ENCODE measurements around the gene ARID4B.

DNA sequence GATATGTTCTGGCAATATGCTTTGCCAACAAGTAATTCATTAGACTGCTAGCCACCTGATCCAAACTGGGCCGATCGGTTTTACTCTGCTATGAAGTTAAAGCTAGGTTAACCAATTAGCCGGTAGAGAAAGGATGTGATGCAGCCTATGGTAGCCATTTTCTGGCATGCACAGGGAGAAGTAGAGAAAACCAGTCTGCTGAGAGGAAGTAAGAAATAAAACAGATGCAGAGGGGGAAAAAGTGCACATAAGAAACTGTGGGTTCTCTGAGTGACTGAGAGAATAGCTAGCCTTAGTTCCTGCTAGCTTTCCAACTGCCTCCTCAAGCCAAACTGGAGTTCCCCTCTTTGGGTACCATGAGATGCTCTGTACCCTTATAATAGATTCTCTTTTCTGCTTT lies 52.8 kb downstream of the ARID4B start:
- TF ChIP-seq, protein P1, sequence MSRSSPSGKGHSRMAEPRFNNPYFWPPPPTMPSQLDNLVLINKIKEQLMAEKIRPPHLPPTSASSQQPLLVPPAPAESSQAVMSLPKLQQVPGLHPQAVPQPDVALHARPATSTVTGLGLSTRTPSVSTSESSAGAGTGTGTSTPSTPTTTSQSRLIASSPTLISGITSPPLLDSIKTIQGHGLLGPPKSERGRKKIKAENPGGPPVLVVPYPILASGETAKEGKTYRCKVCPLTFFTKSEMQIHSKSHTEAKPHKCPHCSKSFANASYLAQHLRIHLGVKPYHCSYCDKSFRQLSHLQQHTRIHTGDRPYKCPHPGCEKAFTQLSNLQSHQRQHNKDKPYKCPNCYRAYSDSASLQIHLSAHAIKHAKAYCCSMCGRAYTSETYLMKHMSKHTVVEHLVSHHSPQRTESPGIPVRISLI (tag by site-specific recombination; IDR thresholded peaks at IDR 0.05): no peak
- TF ChIP-seq YY1 (tag by site-specific recombination; IDR thresholded peaks at IDR 0.05): no peak
